NCI-H2081 treated with DMSO at 0.1 percent for 48 hours (cell line): ENCODE results near the gene CNRIP1.
A peak's percentile ranks its signal among the peaks of the same experiment; 100 is the strongest.
"Not testable (repeated sequence)": the region's sequence is repeated elsewhere in the genome, so short reads cannot be mapped to it uniquely, and the experiment has no call there.

ENCODE experiments used
- DNase-seq: peaks from one replicate; lab custom pipeline; 2025; lab: John Stamatoyannopoulos, UW

The CNRIP1 gene

DNA sequence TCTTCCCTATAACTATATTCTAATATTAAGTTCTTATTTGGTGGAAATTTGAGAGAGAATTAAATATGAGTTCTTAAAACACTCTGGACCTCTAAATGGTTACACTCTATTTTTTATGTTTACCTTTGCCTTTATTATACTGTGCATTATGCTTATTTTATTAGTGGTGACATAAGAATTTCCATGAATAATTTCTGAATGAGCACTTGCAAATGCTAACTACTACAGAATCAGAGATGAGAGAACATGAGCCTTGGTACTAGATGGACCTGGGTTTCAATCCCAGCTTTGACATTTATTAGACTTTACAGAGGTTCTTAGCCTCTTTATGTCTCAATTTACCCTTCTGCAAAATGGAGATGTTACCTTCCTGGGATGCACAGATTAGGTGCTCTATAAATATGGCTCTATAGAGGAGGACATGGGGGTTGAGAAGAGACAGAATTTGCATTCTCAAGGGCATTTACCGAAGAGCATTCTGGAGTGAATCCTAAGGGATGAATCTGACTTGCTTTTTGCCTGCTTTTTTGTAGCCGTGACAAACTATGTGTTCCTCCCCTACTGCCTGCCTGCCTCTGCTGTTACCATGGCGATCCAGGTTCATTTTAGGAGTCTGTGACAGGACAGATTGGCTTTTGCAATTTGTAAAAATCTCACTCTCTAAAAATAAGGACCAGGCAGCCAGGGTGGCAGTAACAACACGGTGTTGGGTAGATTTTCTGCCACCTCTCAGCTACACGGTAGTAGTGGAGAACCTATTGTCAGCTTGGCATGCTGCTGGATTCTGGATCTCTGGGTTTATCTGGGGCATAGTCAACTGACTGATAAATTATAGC lies 20.7 kb upstream of the CNRIP1 start:
- no peak for DNase-seq

DNA sequence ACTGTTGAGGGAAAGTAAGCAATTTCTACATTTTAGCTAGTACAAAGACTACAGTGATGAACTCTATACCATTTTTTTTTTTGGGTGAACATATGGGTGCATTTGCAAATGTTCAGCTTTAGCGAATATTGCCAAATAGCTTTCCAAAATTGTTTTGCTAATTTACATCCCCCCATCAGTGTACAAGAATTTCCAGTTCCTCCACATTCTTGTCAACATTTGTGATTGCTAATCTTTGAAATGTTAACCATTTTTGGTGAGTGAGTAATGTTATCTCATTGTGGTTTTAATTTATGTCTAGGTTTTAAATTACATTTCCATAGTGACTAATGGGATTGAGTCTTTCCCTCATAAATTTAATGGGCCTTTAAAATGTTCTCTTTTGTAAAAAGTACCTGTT lies 16.4 kb upstream of the CNRIP1 start:
- DNase-seq: no peak

DNA sequence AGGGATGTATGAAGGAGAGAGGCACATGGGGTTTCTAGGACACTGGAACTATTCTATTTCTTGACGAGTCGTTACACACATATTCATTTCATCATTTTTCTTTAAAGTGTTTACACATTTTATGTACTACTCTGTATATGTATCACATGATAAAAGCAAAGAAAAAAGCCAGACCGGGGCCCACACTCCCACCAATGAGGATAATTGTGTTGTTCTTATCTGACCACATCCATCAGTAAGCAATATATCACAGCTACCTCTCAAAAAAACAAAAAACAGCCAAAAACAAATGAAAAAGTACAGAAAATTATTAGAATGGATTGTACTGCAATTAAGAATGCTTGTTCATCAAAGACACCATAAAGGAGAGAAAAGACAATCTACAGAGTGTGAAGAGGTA lies 14.2 kb upstream of the CNRIP1 start:
- DNase-seq: no peak

DNA sequence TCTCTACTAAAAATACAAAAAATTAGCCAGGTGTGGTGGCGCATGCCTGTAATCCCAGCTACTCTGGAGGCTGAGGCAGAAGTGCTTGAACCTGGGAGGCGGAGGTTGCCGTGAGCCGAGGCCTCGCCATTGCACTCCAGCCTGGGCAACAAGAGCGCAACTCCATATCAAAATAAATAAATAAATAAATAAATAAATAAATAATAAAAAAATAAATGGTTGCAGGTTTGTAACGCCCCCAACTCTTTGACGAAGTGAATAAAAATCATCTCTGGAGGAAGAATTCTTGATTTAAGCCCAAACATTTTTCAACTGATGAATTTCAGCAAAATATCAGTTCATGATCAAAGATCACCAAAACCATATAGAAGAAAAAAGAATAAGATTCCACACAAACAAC lies 13.3 kb upstream of the CNRIP1 start:
- DNase-seq: no peak

DNA sequence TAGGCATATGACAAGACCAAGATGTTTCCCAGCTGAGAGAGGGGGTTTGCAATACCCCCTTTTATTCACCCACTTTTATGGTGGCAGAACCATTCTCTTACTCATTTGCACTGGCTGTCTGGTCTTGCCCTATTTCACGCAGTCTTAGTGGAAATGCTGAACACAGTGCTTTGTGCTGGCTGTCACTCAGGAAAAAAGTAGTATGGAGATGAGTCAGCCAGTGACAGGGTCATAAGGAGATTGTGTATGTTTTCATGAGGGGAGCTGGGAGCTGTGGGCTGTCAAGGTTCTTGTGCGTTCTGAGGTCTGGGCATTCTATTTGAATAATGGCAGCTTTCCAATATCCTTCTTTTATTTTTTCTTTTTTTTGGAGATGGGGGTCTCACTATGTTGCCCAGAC lies 10.9 kb upstream of the CNRIP1 start:
- DNase-seq: no peak

DNA sequence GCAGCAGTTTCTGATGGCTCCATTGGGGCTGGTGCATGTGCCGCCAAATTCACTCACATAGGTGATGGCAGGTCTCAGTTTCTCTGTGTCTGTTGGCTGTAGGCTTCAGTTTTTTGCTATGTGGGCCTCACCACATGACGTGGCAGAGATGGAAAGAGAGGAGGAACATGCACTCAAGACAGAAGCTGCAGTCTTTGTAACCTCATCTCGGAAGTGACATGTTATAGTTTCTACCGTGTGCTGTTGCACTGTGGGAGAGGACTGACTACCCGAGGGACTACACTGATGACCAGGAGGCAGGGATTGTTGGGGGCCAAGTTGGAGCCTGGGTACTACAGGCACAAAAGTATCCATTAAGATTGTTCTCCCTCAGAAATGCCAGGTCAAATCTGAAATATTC lies 9.2 kb upstream of the CNRIP1 start:
- DNase-seq: no peak

DNA sequence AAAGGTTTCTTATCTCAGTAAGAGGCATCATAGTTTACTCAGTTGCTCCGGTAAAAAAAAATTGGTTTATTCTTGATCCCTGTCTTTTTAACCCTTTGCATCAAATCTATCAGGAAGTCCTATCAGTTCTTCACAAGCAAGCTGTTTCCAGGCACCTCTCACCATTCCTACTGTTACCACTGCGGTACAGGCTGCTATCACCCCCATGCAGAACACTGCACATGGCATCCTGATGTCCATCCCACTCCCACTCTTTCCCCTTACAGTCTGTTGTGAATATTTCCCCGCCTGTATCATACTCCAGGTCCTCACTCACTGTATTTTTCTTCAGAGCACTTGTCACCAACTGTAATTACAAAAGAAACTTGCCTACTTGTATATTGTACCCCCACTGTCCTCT lies 5.3 kb upstream of the CNRIP1 start:
- no peak for DNase-seq

DNA sequence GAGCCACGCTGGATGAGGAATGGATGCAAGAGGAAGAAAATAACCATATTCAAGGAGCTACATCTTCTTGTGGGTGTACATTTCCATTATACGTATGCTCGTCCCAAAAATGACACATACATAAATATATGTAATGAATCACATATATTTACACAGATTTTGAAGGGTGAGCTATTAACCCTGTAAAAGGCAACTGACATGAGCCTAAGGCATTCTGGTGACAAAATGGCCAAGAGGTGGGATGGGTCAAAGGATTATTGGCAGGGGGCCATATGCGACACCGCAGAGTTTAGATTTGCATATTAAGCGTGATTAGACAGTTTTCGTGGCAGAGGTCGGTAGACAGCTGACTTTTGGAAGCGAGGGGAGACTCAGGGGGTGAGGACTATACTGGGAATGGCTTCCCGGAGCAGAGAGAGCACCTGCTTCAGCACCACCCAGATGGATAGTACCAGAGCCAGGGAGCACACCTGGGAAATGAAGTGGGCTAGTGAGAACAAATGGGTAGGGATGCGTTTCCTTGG lies 431 bp upstream of the CNRIP1 start:
- DNase-seq: peak; percentile 48

DNA sequence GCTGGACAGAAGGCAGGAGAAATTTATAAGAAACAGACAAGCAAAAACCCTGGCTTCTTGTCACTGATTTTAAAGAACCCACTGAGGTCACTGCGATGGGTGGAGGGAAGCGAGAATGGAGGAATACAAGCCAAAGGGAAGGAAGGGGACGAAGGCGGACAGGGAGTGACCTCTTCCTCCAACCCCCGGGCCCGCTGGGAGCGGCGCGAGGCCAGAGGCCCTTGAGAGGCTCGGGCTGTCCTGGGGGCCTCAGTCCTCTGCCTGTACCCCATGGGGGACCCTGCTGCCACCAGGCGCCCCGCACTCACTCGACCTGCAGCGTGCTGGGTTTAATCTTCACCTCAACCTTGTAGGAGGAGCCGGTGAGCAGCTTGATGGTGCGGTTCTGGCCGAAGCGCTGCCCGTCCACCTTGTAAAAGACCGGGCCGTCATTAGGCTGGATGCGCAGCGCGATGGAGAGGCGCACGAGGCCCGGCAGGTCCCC lies 793 bp downstream of the CNRIP1 start:
- DNase-seq: no peak

DNA sequence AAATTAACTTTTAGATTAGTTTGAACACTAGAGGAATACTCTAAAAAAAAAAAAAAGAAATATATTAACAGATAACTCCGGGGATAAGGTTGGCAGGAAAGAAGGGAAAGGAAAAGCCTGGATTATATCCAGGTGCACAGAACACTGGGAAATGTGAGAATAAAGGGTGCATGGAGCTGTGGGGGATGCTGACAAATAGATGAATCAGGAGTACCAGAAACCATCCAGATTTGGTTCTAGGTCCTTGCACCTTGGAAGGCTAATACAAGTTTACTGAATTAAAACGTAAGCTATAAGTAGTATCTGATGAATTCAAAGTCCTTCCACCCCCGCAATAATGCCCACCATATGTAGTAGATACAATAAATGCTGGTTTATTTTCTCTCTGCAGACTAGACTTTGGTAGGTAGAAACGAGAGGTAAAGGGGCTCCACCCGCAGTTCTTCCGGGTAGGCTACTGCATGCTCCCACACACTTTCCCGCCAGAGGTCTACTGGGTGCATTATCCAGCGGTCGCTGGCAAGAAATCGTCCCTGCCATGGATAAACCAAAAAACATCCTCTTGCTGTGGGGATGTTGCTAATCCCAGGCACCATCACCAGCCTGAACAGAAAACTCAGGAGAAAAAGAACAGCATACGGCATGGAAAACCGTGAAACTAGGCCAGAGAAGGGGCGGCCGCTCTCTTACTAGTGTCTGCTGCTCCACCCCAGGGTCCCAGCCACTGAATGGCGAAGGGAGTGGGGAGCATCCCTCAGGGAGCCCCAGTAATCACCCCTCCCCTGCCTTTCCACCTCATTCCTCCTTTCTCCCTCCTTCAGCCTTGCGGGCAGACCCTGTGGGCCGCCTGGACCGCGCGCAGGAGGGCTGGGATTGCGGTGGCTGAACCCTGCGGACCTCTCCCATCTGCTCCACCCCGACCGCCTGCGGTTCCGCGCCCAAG lies 1.5 kb downstream of the CNRIP1 start:
- DNase-seq: peak; percentile 0

DNA sequence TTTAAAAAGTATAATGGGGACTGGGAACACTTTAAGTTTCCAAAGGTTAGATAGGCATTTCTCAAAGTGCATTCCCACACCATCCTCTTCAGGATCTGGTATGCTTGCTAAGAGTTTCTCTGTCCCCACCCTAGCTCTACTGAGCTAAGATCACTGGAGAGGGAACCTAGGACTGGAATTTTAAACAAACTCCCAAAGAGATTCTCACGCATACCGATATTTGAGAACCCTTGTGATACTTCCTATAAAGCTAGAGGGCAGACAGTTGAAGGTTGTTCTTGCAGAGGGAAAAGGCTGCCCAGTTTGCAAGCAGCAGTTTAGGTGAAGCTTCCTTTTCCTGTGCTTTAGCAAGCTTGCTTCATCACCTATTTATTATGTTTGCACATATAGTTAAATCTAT lies 3.6 kb downstream of the CNRIP1 start:
- DNase-seq: no peak

DNA sequence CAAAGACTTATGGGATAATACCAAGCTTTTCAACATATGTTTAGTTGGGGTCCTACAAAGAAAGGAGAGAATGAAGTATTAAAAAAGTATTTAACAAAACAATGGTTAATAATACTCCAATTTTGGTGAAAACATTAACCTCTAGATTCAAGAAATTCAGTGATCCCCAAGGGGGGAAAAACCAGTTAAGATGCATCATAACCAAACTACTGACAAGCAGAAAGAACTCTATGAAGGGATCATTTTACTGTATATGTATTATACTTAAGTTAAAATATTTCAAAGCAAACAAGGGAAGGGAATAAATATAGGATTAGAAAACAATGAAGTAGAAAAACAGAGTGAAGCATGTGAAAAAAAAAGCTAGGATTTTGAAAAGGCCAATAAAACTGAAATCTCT lies 8.7 kb downstream of the CNRIP1 start:
- DNase-seq: no peak

DNA sequence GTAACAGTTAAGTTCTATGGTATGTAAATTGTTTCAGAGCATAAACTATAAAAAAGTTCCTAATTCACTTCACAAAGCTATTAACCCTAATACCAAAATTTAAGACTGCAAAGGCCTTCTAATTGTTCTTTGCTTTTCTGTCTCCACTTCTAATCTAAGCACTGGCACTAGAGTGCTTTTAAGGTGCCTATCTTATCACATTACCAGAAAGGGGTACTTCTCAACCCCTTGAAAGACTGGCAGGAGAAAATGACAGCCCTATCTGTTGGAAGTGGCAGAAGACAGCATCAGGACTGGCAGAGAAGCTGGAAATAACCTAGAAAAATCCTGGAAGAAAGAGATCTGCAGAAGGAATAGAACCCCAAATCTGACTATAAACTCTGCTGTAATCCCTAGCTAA lies 10.3 kb downstream of the CNRIP1 start:
- DNase-seq: no peak

DNA sequence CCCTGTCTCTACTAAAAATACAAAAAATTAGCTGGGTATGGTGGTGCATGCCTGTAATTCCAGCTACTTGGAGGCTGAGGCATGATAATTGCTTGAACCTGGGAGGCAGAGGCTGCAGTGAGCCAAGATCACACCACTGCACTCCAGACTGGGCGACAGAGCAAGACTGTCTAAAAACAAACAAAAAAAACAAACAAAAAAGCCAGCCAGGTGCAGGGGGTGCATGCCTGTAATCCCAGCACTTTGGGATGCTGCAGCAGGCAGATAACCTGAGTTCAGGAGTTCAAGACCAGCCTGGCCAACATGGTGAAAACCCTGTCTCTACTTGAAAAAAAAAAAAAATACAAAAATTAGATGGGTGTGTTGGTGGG lies 15.9 kb downstream of the CNRIP1 start:
- DNase-seq: not testable (repeated sequence)

DNA sequence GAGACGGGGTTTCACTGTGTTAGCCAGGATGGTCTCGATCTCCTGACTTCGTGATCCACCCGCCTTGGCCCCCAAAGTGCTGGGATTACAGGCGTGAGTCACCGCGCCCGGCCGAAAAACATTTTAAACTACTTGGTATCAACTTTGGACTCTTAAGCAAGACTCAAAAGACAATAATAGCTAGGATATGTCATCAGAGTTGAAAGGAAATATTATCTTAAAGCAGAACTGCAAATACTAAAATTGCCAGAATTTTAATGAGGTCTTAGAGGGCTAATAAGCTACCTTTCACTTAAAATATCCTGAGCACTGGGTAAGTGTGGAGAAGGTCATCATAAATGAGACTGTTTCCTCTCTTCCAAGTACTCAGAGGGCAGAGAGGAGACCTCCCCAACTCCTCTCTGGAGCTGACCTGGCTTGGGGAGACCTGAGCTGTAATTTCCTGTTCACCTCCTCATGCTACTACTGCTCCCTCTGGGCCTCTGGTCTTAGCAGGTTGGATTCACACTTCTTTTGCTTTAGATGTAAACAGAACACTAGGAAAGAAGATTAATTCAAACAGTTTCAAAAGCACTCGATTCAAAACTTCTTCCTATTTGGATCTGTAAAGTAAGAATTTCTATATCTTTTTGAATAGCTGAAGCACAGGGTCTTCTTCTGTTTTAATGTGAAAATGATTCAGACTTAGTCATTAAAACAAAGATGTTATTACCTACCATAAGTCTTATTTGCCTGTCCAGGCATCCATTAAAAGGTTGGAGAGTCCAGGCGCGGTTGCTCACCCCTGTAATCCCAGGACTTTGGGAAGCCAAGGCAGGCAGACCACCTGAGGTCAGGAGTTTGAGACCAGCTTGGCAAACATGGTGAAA lies 16.5 kb downstream of the CNRIP1 start:
- DNase-seq: no peak

DNA sequence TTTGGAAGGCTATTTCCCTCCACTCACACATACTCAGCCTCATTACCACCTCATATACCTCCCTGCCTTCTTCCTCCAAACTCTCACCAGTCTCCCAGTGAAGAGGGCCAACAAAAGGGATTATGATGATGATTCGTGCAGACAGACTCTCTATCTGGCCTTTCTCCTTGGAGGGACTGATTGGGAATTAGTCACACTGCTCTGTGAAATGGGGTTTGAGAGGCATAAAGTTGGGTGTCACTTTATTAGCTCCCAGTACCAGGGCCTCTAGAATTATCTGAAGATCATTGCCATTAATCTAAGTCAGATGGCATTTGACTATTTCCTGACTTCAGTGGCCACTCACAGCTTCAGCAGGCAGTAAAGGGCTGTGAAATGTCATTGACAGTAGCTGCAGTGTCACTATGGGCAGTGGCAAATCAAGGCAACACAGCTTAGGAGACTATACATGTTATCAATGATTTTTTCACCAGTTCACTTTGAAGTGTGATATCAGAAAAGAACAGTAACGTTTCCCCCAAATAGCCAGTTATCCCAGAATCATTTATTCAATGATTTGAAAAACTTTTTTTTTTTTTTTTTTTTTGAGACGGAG lies 17.4 kb downstream of the CNRIP1 start:
- no peak for DNase-seq

DNA sequence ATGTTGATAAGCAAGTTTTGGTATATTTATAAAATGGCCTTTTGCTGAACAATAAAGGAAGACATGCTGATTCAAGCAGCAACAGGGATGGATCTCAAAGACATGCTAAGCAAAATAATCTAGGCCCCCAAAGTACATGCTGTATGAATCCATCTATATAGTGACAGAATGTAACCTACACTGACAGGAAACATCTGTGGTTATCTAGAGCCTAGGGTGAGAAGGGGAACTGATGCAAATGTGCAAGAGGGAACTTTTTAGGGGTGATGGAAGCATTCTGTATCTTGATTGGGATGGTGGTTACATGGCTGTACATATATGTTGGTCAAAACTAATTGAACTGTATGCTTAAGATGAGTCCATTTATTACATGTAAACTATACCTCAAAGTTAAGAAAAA lies 24.2 kb downstream of the CNRIP1 start:
- DNase-seq: no peak

DNA sequence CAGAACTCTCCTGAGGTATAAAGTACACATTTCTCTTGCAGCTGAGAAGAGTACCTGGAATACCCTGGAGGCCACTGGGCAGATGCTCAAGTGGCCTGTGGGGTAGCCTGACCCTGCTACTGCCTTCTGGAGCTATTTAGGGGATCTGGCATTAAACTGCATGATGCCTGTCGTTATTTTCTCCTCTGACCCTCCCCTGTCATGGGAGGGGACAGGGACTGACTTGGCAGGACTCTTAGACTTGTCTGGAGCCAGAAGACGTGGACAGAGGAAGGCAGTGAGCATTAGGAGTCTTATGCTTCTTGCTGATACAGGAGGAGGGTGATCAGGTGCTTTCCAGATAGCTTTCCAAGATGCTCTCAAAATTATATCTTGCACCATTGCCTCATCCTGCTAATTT lies 24.8 kb downstream of the CNRIP1 start:
- DNase-seq: no peak

DNA sequence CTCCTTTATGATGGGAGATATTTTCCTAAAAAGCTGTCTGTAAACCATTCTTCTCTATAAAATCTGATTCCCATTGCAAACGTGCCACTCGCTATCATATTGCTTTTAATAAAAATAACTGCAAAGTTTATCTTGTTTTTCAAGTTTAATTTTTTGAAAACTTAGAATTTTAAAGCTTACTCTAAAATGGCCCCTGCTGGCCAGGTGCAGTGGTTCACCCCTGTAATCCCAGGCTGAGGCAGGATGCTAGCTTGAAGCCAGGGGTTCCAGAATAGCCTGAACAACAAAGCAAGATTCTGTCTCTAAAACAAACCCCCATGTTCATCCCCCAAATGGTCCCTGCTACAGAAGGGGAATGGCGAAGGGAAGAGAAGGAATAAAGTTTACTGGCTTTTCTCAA lies 25.6 kb downstream of the CNRIP1 start:
- no peak for DNase-seq

DNA sequence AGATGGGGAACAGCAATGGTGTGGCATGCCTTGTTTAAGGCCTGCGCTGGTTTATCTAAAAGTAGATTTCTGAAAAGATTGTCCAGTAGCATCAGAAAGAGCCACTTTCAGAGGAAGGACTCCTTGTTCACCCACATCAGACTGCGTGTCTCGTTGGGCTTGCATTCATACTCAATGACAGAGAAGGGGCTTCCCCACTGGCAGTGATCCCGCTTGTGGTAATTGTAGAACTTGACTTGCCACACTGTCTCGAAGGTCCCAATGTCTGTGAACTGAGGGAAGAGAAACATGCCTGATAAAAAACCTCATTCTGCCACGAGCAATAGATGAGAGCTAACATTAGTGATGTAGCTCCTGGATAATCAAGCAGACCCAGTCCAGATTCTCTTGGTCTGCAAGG lies 26.0 kb downstream of the CNRIP1 start:
- no peak for DNase-seq

DNA sequence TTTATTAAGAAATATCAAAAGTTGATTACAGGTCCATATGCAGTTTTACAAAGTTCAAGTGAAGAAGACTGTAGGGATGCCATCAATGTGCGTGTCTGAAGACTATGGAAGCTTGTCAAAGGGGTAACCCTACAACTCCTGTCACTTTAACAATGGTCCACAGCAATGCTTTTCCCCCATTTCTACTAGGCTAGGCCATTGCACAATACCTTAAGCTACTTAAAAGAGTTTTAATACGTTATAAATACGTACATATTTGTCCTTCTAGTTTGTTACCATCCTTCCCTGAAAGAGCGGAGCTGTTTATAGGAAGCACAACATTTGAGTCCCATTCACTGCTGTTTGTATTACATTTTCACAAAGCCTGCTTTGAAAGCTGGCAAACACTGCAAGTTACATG lies 26.7 kb downstream of the CNRIP1 start:
- DNase-seq: no peak
